Stimulated activated CD8-positive, alpha-beta memory T cell treated with anti-CD3 and anti-CD28 coated beads, Interleukin-12 subunit alpha, Interleukin-12 subunit beta, amount 100 ng/mL, for 1 hour (primary cell): Measurements from ENCODE around the gene PGM2L1.

ENCODE experiments used
- DNase-seq: peaks from one replicate; pipeline ENCODE4 v3.0.0-alpha.2; 2020; ENCODE audit warnings: low read depth

PGM2L1 gene

DNA sequence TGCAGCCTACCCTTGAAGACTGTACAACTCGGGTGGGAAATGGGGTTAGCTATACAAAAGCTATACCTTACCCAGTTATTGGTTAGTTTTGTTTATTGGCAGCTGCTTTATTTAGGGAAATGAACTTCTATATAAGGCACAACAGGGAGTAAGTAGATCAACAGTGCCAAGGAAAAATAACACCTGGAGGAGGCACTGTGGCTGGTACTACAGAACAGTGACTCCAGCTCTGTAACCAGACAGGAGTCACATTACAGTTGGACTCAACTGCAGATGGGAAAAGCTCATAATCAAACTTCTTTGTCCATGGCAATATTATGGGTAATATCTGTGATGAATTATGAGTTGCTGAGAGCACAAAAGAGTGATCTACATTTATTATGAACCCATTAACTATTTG, 100.7 kb downstream of the PGM2L1 start:
- no peak for DNase-seq

DNA sequence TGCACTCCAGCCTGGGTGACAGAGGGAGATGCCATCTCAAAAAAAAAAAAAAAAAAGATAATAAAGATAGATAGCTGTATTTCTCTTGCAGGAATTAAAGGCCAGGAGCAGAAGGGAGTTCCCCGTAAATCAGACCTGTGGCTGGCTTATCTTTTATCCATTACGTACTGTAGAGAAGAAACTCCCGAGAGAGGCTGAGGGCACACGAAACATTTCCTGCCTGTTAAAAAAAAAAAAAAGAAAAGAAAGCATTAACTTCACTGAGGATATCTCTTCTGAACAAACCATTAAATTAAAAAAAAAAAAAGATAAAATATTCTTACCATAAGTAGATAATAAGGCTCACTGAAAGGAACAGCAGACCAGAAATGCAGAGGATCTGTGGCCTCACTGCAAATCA, 109.3 kb downstream of the PGM2L1 start:
- no peak for DNase-seq

DNA sequence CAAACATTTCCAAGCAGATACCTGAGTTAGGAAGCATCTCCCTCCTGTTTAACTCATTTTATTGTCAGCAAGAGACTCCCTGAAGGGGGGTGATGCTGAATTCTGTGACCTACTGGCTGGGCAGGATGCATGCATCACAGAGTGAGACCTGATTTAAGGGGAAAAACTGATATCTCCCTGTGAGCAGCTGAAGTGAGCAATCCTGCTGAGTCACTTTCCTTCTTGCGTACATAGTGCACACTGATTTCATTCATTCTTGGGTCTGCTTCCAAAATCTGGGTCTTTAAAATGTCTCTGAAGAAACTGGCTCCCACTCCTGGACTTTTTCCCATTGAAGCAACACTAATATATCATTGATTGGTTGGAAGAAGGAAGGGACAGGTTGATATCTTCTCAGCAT, 110.1 kb downstream of the PGM2L1 start:
- DNase-seq = no peak

- DNase-seq = no peak
Observed at GRCh38 chr11:74284466-74284865, 113.8 kb downstream of the PGM2L1 start.

- DNase-seq = no peak
Observed at GRCh38 chr11:74283580-74284180, 114.6 kb downstream of the PGM2L1 start.

- no peak for DNase-seq
Observed at GRCh38 chr11:74282914-74283371, 115.3 kb downstream of the PGM2L1 start.

DNA sequence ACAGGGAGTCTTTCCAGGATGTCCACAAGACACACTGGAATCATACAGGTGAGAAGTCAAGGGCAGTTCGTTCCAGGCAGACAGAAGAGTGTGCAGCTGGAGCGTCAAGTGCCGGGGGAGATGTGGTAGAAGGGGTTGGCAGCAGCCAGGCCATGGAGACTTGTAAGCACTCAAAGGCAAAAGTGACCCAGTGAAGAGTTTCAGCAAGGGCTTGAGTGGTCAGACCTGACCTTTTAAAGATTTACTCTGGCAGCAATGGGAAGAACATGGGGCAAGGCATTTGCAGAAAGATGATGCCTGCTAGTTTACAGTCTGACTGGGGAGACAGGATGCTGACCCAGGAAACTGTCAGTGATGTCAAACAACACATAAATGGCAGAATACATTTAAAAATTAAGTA, 115.8 kb downstream of the PGM2L1 start:
- no peak for DNase-seq

GRCh38 chr11:74280494-74280893, 117.7 kb downstream of the PGM2L1 start:
- no peak for DNase-seq
